SK-N-SH (cell line): ENCODE data around the gene NPRL2. TPM values are rescaled to one million over a fixed set of nuclear protein-coding genes. Genes with fewer than 3 reads are reported as not detected.

Source experiments
- CTCF ChIA-PET: fragments of 300-600, 350-600 bp; formaldehyde crosslinking; extraction: SDS; loops from one replicate; lab custom pipeline; 2021; lab: Yijun Ruan, JAX
- POLR2A ChIA-PET: fragments of 350-600 bp; sonication (Branson Sonifier 250); formaldehyde crosslinking; extraction: SDS; loops from one replicate; lab custom pipeline; 2020; ENCODE audit warnings: antibody characterized with exemption, inconsistent platforms; lab: Yijun Ruan, JAX
- DNase-seq: peaks from one replicate; pipeline ENCODE4 v3.0.0; 2012
- H2AFZ ChIP-seq: fragments of 200-600 bp; sonication (generic); 2 replicates; pipeline ENCODE4 v1.8.1; 2016; ENCODE audit warnings: antibody characterized with exemption, mild to moderate bottlenecking, low read depth
- H3F3A ChIP-seq: fragments of 200-600 bp; sonication (generic); replicated peaks from 2 replicates; pipeline ENCODE3; 2016; ENCODE audit warnings: antibody characterized with exemption, mild to moderate bottlenecking; ENCODE audit not compliant: insufficient read depth
- H3K27ac ChIP-seq, 2 experiments: fragments of 200-500 bp in 1 of 2; fragments of 200-600 bp in 1 of 2; sonication (Bioruptor generic) in 1 of 2; sonication (generic), shearing (Covaris generic) in 1 of 2; 2 replicates each; pipeline versions ENCODE4 v1.5.1 to v1.6.1; 2014 to 2016; ENCODE audit warnings: low read depth in 2 of 2, inconsistent platforms in 1 of 2, low read length in 1 of 2, mild to moderate bottlenecking in 1 of 2, mixed read lengths in 1 of 2
- H3K27me3 ChIP-seq: fragments of 200-600 bp; sonication (generic), shearing (Covaris generic); 2 replicates; pipeline ENCODE4 v1.6.1; 2016; ENCODE audit warnings: mixed run types; ENCODE audit not compliant: insufficient read depth
- H3K36me3 ChIP-seq, 2 experiments: fragments of 200-500 bp in 1 of 2; fragments of 200-600 bp in 1 of 2; sonication (Bioruptor generic) in 1 of 2; sonication (generic) in 1 of 2; replicated peaks in 1 of 2; 2 replicates each; pipeline versions ENCODE3 to v1.5.1; 2014 to 2016; ENCODE audit warnings: low read length in 1 of 2, mild to moderate bottlenecking in 1 of 2; ENCODE audit not compliant: insufficient read depth in 2 of 2, control insufficient read depth in 1 of 2
- H3K4me1 ChIP-seq, 2 experiments: fragments of 200-500 bp in 1 of 2; fragments of 200-600 bp in 1 of 2; sonication (Bioruptor generic) in 1 of 2; sonication (generic), shearing (Covaris generic) in 1 of 2; 2 replicates each; pipeline versions ENCODE4 v1.5.1 to v1.6.1; 2014 to 2016; ENCODE audit warnings: low read depth in 1 of 2, low read length in 1 of 2, mixed run types in 1 of 2; ENCODE audit not compliant: insufficient read depth in 2 of 2, control insufficient read depth in 1 of 2
- H3K4me2 ChIP-seq: fragments of 200-600 bp; sonication (generic), shearing (Covaris generic); 2 replicates; pipeline ENCODE4 v1.6.1; 2017; ENCODE audit warnings: mixed run types
- H3K4me3 ChIP-seq, 2 experiments: fragments of 200-500 bp in 1 of 2; fragments of 200-600 bp in 1 of 2; sonication (Bioruptor generic) in 1 of 2; sonication (generic), shearing (Covaris generic) in 1 of 2; 2 replicates each; pipeline versions ENCODE4 v1.5.1 to v1.8.1; 2014 to 2016; ENCODE audit warnings: low read depth in 2 of 2, inconsistent platforms in 1 of 2, low read length in 1 of 2, mild to moderate bottlenecking in 1 of 2, mixed read lengths in 1 of 2, moderate library complexity in 1 of 2
- H3K79me2 ChIP-seq: fragments of 200-600 bp; sonication (generic); 2 replicates; pipeline ENCODE4 v1.8.1; 2017; ENCODE audit warnings: mild to moderate bottlenecking; ENCODE audit not compliant: insufficient read depth
- H3K9ac ChIP-seq: fragments of 200-600 bp; sonication (generic); 2 replicates; pipeline ENCODE4 v1.6.1; 2017; ENCODE audit warnings: mixed run types
- H3K9me2 ChIP-seq: fragments of 200-600 bp; sonication (generic); 2 replicates; pipeline ENCODE4 v1.6.1; 2017; ENCODE audit warnings: mixed run types
- H3K9me3 ChIP-seq: fragments of 200-600 bp; sonication (generic); 2 replicates; pipeline ENCODE4 v1.6.1; 2017; ENCODE audit warnings: mixed run types, mild to moderate bottlenecking, moderate library complexity
- H4K20me1 ChIP-seq: fragments of 200-600 bp; sonication (generic); 2 replicates; pipeline ENCODE4 v1.6.1; 2017; ENCODE audit warnings: mild to moderate bottlenecking, mixed run types; ENCODE audit not compliant: insufficient read depth
- CTCF ChIP-seq: fragments of 200-600 bp; sonication (generic); IDR thresholded peaks from 2 replicates; pipeline ENCODE4 v1.6.1; 2017; ENCODE audit warnings: antibody characterized with exemption, mild to moderate bottlenecking, moderate library complexity
- ELF1 ChIP-seq: IDR thresholded peaks from 2 replicates; pipeline ENCODE4 v1.4.0; 2012
- EP300 ChIP-seq, 2 experiments: IDR thresholded peaks; 2 replicates each; pipeline versions ENCODE4 v1.4.0 to v1.6.1; 2012; ENCODE audit warnings: borderline replicate concordance in 1 of 2, low read depth in 1 of 2, low read length in 1 of 2
- EZH2phosphoT487 ChIP-seq: fragments of 200-600 bp; sonication (generic); IDR thresholded peaks from 2 replicates; pipeline ENCODE4 v1.6.1; 2017; ENCODE audit warnings: low read depth, mixed run types, mild to moderate bottlenecking, antibody characterized with exemption, moderate library complexity, borderline replicate concordance
- FOXJ3 ChIP-seq: sonication (generic); formaldehyde crosslinking; IDR thresholded peaks from 2 replicates; pipeline ENCODE4 v1.5.1; 2020; ENCODE audit warnings: mild to moderate bottlenecking, missing genetic modification reagents
- GATA2 ChIP-seq: sonication (generic); formaldehyde crosslinking; IDR thresholded peaks from 2 replicates; pipeline ENCODE4 v1.5.0; 2020; ENCODE audit warnings: mild to moderate bottlenecking, missing genetic modification reagents
- JUND ChIP-seq: IDR thresholded peaks from 2 replicates; pipeline ENCODE4 v1.4.0; 2012
- MXI1 ChIP-seq: IDR thresholded peaks from 2 replicates; pipeline ENCODE4 v1.6.1; 2012; ENCODE audit warnings: mild to moderate bottlenecking, low read depth, low read length, improper control_type of control experiment
- NFIC ChIP-seq: IDR thresholded peaks from 2 replicates; pipeline ENCODE4 v1.4.0; 2012; ENCODE audit warnings: borderline replicate concordance
- PBX3 ChIP-seq: IDR thresholded peaks from 2 replicates; pipeline ENCODE4; 2012
- RAD21 ChIP-seq: IDR thresholded peaks from 2 replicates; pipeline ENCODE4 v1.6.1; 2012; ENCODE audit warnings: mild to moderate bottlenecking, low read length
- RFX5 ChIP-seq: IDR thresholded peaks from 2 replicates; pipeline ENCODE4 v1.6.1; 2012; ENCODE audit warnings: mild to moderate bottlenecking, improper control_type of control experiment, low read length
- SMC3 ChIP-seq: IDR thresholded peaks from 2 replicates; pipeline ENCODE4 v1.6.1; 2012; ENCODE audit warnings: low read depth, low read length, improper control_type of control experiment
- TAF1 ChIP-seq: IDR thresholded peaks from 2 replicates; pipeline ENCODE4 v1.6.1; 2012; ENCODE audit warnings: low read depth, mild to moderate bottlenecking, low read length, moderate library complexity, borderline replicate concordance
- WGBS: methylation state at CpG from one replicate; pipeline ENCODE4 v1.1.6; 2017; ENCODE audit warnings: low lambda C conversion rate; 5-methylcytosine and 5-hydroxymethylcytosine counted together
- polyA plus RNA-seq, 3 experiments: library from polyadenylated mRNA; depleted of rRNA; stranded (reverse); fragments of >200 nt; gene quantifications; 2 replicates each; pipeline ENCODE4 v1.2.3, GENCODE V29; 2012

NPRL2 gene
- polyA plus RNA-seq, 1 of the 3 experiments (the other 2 are of a cell fraction), result 43.6 TPM

- TF ChIP-seq PBX3 (no peak), ELF1 (no peak), TAF1 (no peak), CTCF (no peak), RFX5 (no peak)
Measured at GRCh38 chr3:50388720-50389413, 38.3 kb upstream of the NPRL2 start (continued).

- Histone ChIP-seq H2AFZ (no peak overlapping the region), H3K4me3 (no peak overlapping the region), H3K9me2 (no peaks in the 10 kb centered on the region), H3F3A (no peaks in the 10 kb centered on the region), H3K27me3 (no peaks in the 10 kb centered on the region), H3K4me1 (peaks cover 0 to 99% of the 10 kb centered on the region in 2 experiments; a peak in 2 of 4 replicates), H3K36me3 (no peaks in the 10 kb centered on the region), H3K4me2 (no peak overlapping the region), H3K9me3 (no peaks in the 10 kb centered on the region), H3K9ac (no peak overlapping the region), H3K79me2 (no peaks in the 10 kb centered on the region), H3K27ac (peak overlapping the region in 1 of 2 experiments; percentile 100; a peak in 2 of 4 replicates), H4K20me1 (no peaks in the 10 kb centered on the region)
- peak; percentile 89 for DNase-seq
- TF ChIP-seq EP300 (IDR thresholded peaks at IDR 0.05; ENCODE audit: borderline replicate concordance in 1 of 2, low read depth in 1 of 2, low read length in 1 of 2), result peak in 1 of 2 experiments; percentile 86; a peak in 1 of 4 replicates
- TF ChIP-seq NFIC, result no peak
- no peak for TF ChIP-seq RFX5
- no peak for TF ChIP-seq JUND
- 0 out of 2 replicates have a peak, but pooled peaks have one; percentile 3 for TF ChIP-seq MXI1
- TF ChIP-seq EZH2phosphoT487, result no peak
- no peak for TF ChIP-seq TAF1
- peak; percentile 46 for TF ChIP-seq CTCF
- peak; percentile 73 for TF ChIP-seq RAD21
- 0 out of 2 replicates have a peak, but pooled peaks have one; percentile 2 for TF ChIP-seq FOXJ3 (CRISPR knock-in tag)
- peak; percentile 55 for TF ChIP-seq GATA2 (CRISPR knock-in tag)
- TF ChIP-seq SMC3, result peak; percentile 62
- CTCF ChIA-PET, result interaction anchor here (0.7 to 11.5 kb wide), 20 partner anchors 8 to 181 kb away, joined by 3 to 128 read pairs (median 10); partner anchors contain the start of genes CYB561D2, HEMK1, NPRL2 and TMEM115
- 43% methylated on average over 13 of the region's 25 CpGs for WGBS
- POLR2A ChIA-PET, result interaction anchor here (1.2 to 4.8 kb wide), 3 partner anchors 19 to 43 kb away, joined by 4 to 25 read pairs (median 8); partner anchors contain the start of genes CYB561D2 and NPRL2
Measured at GRCh38 chr3:50388016-50388719, 37.6 kb upstream of the NPRL2 start.
